Right cardiac atrium (tissue), 5 donors: ENCODE results near the gene DICER1. TPM values are rescaled to one million over a fixed set of nuclear protein-coding genes. Genes with fewer than 3 reads are reported as not detected.

ENCODE experiments used
- ATAC-seq, 2 donors: fragments of 200-7000 bp; cut with Tn5 transposase; one replicate each; pipeline versions ENCODE4 v1.8.0 to v1.9.1; 2020; ENCODE audit warnings: moderate library complexity in 2 of 2, mild to moderate bottlenecking in 1 of 2
- DNase-seq, 3 donors: peaks; one replicate each; pipeline ENCODE4 v3.0.0-alpha.2; 2020
- H3K27ac ChIP-seq: one replicate; pipeline ENCODE4 v1.5.1; 2013; ENCODE audit warnings: mild to moderate bottlenecking, low read length, control low read depth, moderate library complexity
- H3K27me3 ChIP-seq: one replicate; pipeline ENCODE4 v1.6.1; 2013; ENCODE audit not compliant: control insufficient read depth, insufficient read depth
- H3K4me1 ChIP-seq: one replicate; pipeline ENCODE4 v1.6.1; 2013; ENCODE audit warnings: low read length; ENCODE audit not compliant: control insufficient read depth, insufficient read depth
- H3K4me3 ChIP-seq: one replicate; pipeline ENCODE4 v1.5.1; 2013; ENCODE audit warnings: low read length, control low read depth
- H3K9me3 ChIP-seq: one replicate; pipeline ENCODE4 v1.6.1; 2013; ENCODE audit warnings: low read length; ENCODE audit not compliant: control insufficient read depth
- WGBS: extraction: QIAGEN DNeasy Blood & Tissue Kit; methylation state at CpG from one replicate; pipeline ENCODE4 v1.1.7; 2013; 5-methylcytosine and 5-hydroxymethylcytosine counted together
- intact Hi-C, 4 donors: fragments of 100-400 bp; cut with DNase I; formaldehyde crosslinking; loops; one replicate each; pipeline versions ENCODE4 v1.11.0 to v1.14.0; 2022 to 2023
- polyA plus RNA-seq: library from polyadenylated mRNA; stranded (reverse); fragments of 200-250 nt; gene quantifications from one replicate; pipeline ENCODE4 v1.2.3, GENCODE V29; 2013
- total RNA-seq, 4 donors: library from RNA; stranded (reverse); fragmentation: NEBNext Ultra II Directional; extraction: Animal tissue kit (Norgen Biotek cat#: 25700); gene quantifications; one replicate each; pipeline ENCODE4 v1.2.1, GENCODE V29; 2021
- donor health status: healthy with polysubstance abuse.
- donor health status: DM: no; HTN: yes; CAD: no.
- donor health status: DM: no; HTN: no; CAD: no.
- donor health status: DM: no; HTN: yes; CAD: no; lungs with severe emphysema.
- donor health status: DM: yes; HTN: yes; CAD: no.

Gene DICER1
- total and polyA plus RNA-seq, 5 donors = 6.8 to 30.4 (median 24.5) TPM

DNA sequence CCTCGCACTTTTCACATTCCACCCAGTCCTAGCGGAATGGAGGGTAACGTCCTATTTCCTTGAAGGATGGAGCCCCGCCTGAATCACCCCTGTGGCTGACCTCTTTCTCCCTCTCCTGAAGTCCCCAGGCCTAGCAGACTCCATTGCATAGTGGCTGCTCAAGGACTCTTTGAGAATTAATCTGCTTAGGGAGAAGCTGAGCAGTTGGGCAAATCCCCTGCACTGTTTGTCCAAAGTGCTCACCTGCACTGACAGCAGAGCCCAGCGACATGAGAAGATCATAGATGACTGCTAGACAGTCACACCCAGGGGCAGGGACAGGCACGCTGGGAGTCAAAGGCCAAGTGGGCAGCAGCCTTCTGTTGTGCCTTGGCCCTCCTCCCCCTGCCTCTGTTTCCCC is 37.7 kb upstream of the DICER1 start:
- intact Hi-C loops = no loop called here
- ATAC-seq (no peak), DNase-seq (no peak)
- Histone ChIP-seq H3K4me1 (peaks cover 2% of the 10 kb centered on the region), H3K4me3 (no peak overlapping the region), H3K27ac (no peak overlapping the region), H3K9me3 (no peaks in the 10 kb centered on the region), H3K27me3 (no peaks in the 10 kb centered on the region)
- WGBS = 95% methylated on average over 6 of the region's 6 CpGs

DNA sequence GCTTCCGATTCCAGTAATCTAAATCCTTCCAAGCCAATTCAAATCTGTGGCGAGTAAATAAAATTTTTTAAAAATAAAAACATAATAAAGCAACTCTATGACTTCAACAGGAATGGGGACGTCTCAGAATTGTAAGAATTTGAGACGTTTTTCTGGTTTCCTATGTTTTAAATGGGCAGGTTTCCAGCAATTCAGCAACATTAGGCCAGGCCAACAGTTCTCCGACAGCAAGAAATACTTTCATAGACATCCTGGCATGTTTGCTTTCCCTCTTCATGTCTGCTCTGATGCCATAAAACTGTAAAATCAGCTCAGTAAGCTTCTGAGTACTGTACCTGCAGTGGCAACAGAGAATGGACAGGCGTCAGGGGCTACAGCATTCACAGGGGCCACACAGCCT is 35.8 kb upstream of the DICER1 start:
- ATAC-seq (no peak), DNase-seq (no peak)
- H3K27me3 ChIP-seq = no peaks in the 10 kb centered on the region
- H3K27ac ChIP-seq = no peak overlapping the region
- intact Hi-C loops = no loop called here
- no peaks in the 10 kb centered on the region for H3K9me3 ChIP-seq
- no peak overlapping the region for H3K4me3 ChIP-seq
- 61% methylated on average over 6 of the region's 6 CpGs for WGBS
- H3K4me1 ChIP-seq = peaks cover 2% of the 10 kb centered on the region

DNA sequence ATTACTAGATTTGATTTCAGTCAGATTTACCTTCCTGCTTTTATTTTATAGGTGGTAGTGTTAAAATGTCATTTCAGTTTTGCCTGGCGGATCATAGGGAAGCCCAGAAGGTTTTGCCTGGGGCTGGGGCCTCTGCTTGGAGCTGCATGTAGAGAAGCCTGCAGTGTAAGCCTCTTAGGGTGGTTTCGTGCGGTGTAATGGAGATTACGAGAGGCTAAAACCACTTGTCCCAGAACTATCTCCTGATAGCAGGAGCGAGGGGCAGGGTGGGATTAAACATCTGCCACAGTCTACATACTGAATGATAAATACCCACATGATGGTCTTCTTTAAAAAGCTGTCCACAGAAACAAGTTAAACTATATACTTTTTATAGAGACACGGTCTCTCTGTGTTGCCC is 35.0 kb upstream of the DICER1 start:
- peaks cover 6% of the 10 kb centered on the region for H3K4me1 ChIP-seq
- H3K4me3 ChIP-seq = no peak overlapping the region
- no peak overlapping the region for H3K27ac ChIP-seq
- H3K27me3 ChIP-seq = no peaks in the 10 kb centered on the region
- ATAC-seq = no peak
- intact Hi-C loops = no loop called here
- DNase-seq = no peak
- no peaks in the 10 kb centered on the region for H3K9me3 ChIP-seq
- 93% methylated on average over 6 of the region's 6 CpGs for WGBS

DNA sequence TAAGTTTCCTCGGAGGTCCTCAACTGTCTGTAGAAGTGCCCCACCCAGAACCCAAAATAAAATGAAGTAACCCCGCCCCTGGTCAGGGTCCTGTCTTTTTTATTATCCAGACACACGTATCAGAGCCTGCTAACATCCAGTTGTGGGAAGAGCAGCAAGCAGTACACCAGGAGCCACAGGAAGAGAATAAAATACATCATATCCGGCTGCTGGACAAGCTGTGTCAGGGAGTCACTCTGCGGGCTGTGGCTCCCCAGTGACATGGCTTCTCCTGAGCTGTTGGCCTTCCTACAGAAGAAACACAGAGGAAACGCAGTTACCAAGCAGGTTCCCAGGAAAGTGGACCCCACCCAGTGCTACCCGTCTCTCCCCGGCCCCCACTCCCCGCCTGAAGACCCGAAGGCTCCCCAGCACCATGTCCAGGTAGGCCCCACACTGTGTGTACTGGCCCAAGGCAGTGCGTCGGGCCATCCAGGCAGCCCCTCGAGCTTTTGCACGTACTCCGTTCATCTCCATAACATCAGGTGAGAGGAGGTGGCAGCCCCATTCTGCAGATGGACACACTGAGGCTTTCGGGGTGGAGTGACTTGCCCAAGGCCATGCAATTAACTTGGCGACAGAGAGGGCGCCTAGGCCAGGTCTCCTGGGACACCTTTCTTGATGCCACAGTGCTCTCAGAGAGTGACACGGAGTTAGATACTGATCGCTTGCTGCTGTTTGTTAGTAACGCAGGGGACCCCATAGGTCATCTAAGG is 34.3 kb upstream of the DICER1 start:
- H3K27me3 ChIP-seq = no peaks in the 10 kb centered on the region
- DNase-seq (no peak), ATAC-seq (no peak)
- 85% methylated on average over 21 of the region's 21 CpGs for WGBS
- peaks cover 6% of the 10 kb centered on the region for H3K4me1 ChIP-seq
- peak overlapping the region; percentile 23 for H3K27ac ChIP-seq
- H3K9me3 ChIP-seq = no peaks in the 10 kb centered on the region
- intact Hi-C loops = no loop called here
- H3K4me3 ChIP-seq = no peak overlapping the region

DNA sequence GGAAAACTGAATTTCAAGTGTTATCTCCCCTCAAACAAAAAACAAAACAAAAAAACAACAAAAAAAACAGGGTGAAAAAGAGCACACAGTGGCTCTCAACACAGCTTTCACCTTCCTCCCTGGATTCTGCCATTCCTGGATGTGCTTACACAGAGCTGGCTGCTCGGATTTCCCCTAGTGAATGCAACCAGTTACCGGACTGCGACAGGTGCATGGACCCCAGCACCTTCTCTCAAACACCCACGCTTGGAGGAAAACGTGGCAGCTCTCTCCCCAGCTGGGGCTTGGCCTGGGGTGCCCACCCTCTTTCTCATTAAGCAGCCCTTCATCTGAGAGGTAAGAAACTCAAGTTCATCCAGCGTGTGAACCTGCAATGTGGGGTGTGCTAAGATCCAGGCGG is 33.5 kb upstream of the DICER1 start:
- no peak for ATAC-seq
- no peaks in the 10 kb centered on the region for H3K27me3 ChIP-seq
- H3K4me1 ChIP-seq = peaks cover 6% of the 10 kb centered on the region
- WGBS = 90% methylated on average over 7 of the region's 7 CpGs
- no peaks in the 10 kb centered on the region for H3K9me3 ChIP-seq
- no peak overlapping the region for H3K4me3 ChIP-seq
- DNase-seq = no peak
- peak overlapping the region; percentile 2 for H3K27ac ChIP-seq
- intact Hi-C loops = no loop called here

DNA sequence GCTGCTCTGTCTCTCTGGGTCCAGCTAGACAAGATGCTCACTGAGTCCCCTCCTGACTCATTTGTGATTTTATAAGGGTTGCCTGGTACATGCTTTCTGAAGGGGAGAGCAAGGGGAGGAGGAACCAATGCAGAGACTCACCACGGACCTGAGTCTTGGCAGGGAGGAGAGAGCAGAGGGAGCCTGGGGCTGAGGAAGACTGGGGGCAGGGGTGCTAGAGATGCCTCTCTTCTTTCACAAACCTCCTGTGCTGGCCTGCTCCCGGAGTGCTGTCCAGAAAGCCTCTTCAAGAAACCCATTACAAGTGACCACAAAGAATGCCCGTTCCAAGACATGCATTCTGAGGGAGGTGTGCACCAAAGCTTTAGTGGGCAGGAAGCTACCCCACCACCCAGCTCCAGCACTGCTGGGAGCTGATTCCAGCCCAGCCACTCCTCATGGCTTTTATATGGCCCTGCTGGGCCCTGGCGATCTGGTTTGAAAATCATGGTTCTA is 33.1 kb upstream of the DICER1 start:
- H3K4me3 ChIP-seq = no peak overlapping the region
- no peak for ATAC-seq
- H3K4me1 ChIP-seq = peaks cover 10% of the 10 kb centered on the region
- H3K27me3 ChIP-seq = no peaks in the 10 kb centered on the region
- intact Hi-C loops = no loop called here
- H3K27ac ChIP-seq = no peak overlapping the region
- no peaks in the 10 kb centered on the region for H3K9me3 ChIP-seq
- 75% methylated on average over 4 of the region's 4 CpGs for WGBS
- no peak for DNase-seq

DNA sequence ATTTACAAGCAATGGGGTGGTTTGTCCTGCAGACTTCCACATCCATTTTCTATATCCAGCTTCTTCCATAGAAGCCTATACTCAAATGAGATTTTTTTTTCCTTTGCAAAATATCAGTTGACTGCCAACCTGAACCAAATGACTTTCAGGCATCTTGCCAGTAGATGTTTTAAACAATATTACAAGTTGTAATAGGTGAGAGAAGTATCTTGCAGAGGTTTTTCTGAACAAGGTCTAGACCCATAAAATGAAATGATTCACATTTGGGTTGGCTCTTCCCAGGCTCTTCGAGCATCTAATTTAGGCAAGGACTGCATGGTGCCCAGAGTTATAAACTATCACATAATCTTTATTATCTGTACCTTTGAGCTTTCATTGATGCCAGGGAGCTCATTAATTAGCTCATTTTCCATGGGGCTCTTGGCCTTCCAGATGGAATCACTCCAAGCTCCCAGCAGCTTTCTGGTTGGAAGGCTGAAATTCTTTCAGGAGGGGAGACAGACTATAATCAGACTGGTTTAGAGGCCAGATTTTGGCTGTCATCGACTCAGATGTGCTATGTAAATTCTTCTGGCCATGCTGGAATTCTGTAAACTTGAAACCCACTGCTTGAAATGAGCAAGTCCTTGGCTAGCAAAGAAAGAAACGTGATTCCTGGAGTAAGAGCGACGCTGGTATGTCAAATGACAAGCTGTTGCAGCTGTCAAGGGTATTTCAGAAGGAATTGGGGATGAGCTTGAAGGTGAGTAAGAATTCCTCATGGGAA is 32.2 kb upstream of the DICER1 start:
- intact Hi-C loops = no loop called here
- 41% methylated on average over 5 of the region's 5 CpGs for WGBS
- DNase-seq = no peak
- H3K4me1 ChIP-seq = peaks cover 14% of the 10 kb centered on the region
- ATAC-seq = peak in 1 of 2 donors; percentile 47
- no peak overlapping the region for H3K27ac ChIP-seq
- H3K4me3 ChIP-seq = no peak overlapping the region
- no peaks in the 10 kb centered on the region for H3K27me3 ChIP-seq
- H3K9me3 ChIP-seq = no peaks in the 10 kb centered on the region

DNA sequence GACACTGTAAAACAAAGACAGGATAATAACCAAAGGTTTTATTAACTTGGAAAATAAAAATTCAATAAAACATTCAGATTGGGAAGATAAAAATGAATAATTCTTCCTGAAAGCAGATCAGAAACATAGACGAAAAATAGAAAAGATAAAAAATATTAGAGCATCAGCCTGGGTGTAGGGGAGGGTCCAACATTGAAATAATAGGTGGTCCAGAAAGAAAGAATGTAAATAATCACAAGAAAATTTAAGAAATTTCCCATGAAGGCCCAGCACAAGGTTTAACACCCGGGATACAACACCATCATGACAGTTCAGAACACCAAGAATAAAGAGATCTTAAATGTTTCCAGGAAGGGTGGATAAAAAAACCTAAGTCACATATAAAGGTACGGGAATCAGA is 31.1 kb upstream of the DICER1 start:
- DNase-seq (no peak), ATAC-seq (no peak)
- WGBS = 95% methylated on average over 3 of the region's 3 CpGs
- no peaks in the 10 kb centered on the region for H3K27me3 ChIP-seq
- peaks cover 15% of the 10 kb centered on the region for H3K4me1 ChIP-seq
- no peaks in the 10 kb centered on the region for H3K9me3 ChIP-seq
- intact Hi-C loops = no loop called here
- no peak overlapping the region for H3K27ac ChIP-seq
- H3K4me3 ChIP-seq = no peak overlapping the region

DNA sequence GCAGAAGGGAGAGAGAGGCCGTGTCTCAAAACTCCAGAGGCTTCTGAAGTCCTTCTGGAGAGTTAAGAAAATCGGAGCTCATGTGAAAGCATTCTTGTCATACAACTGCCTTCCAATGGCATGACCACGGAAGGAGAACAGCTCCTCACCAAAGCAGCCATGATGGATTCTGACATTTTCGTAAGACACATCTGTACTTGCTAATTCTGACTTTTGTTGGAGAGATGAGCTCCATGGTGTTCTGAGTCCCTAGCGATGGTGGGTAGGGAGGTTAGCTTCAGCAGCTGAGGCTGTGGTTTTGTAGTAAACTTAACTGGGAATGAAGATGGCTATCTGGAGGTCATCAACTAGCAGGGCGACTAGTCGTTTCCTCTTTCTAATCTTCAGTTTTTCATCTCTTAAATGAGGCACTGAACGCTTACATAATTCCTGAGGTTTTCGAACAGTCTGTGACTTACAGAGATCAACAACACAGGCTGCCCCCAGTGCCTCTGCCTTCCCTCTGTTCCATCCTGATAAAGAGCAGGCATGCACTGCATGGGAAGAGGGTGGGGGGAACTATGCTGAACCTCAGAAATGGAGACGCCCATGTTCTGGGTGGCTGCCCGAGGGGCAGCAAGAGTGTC is 28.6 kb upstream of the DICER1 start:
- Histone ChIP-seq H3K27me3 (no peaks in the 10 kb centered on the region), H3K27ac (peak overlapping the region; percentile 85), H3K4me3 (no peak overlapping the region), H3K9me3 (no peaks in the 10 kb centered on the region), H3K4me1 (peaks cover 13% of the 10 kb centered on the region)
- 60% methylated on average over 11 of the region's 11 CpGs for WGBS
- ATAC-seq (peak; percentile 19 to 24), DNase-seq (peak in 1 of 3 donors; percentile 72)
- intact Hi-C loops = no loop called here

DNA sequence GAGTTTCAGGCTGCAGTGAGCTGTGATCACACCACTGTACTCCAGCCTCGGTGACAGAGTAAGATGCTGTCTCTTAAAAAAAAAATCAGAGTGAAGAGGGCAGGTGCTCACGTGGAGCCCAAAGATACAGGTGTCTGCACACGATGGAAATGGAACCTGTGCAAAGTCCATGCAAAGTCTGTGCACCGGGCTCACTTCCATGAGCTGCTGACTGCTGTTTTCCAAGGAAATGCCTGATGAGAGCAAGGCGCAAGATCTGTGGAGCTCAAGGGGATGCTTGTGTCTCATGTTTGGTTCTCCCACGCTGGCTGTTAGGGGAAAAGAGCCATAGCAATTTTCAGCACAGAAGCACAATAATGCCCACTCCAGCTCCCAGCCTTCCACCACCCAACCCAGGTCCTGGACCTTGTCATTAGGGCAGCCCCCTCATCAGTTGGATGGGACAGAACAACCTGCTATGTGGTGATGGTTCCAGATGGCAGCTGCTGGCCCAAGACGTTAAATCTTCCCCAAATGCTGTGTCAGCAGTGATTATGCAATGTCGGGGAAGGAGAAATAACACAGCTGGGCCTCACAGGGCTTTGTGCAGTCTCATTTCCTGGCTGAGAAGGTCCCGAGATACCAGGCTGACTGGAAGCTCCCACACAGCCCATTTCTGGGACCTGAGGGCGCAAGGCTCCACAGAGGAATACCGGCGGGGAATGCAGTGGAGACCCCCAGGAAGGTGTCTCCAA is 27.9 kb upstream of the DICER1 start:
- Histone ChIP-seq H3K4me1 (peaks cover 13% of the 10 kb centered on the region), H3K27me3 (no peaks in the 10 kb centered on the region), H3K9me3 (no peaks in the 10 kb centered on the region), H3K27ac (peak overlapping the region; percentile 85), H3K4me3 (no peak overlapping the region)
- intact Hi-C loops = no loop called here
- ATAC-seq = peak; percentile 86 to 88
- peak; percentile 58 to 82 (median 74) for DNase-seq
- WGBS = 54% methylated on average over 12 of the region's 12 CpGs
